Heart left ventricle (tissue), 13 donors: ENCODE measurements around the gene PAPOLA.

Experiments
- CTCF ChIP-seq, 12 donors: fragments of 200-600 bp; sonication (generic) in 4 of 12; IDR thresholded peaks; one replicate each; pipeline versions ENCODE4 v1.5.0 to v1.8.0; 2018 to 2022; ENCODE audit warnings: antibody characterized with exemption in 12 of 12, mild to moderate bottlenecking in 5 of 12
- POLR2A ChIP-seq, 2 donors: fragments of 450-650 bp; IDR thresholded peaks; one replicate each; pipeline ENCODE4 v1.6.1; 2017; ENCODE audit warnings: antibody characterized with exemption in 2 of 2, mild to moderate bottlenecking in 2 of 2, moderate library complexity in 2 of 2
- donor health status: ischemic (EF 13 %, LVEDD 7.1; RV severe dilation, severe dysfunction).
- donor health status: DM: no; HTN: yes; CAD: no.
- donor health status: DM: no; HTN: no; CAD: no.
- donor health status: ischemic (EF 25% LVEDD 6.9; RV normal size, moderate dysfunction).
- donor health status: ischemic (EF 25% LVEDD 5.7; RV mildly dilated, moderate dysfunction).
- donor health status: ischemic (EF 35%, LVEDD 5.7; RV mildly dilated, moderate dysfunction).
- donor health status: nonischemic (EF 11% LVEDD 7.7; RV severe dilation, severe dysfunction).
- donor health status: DM: yes; HTN: yes; CAD: no.
- donor health status: PGD.
- donor health status: ischemic (EF 29% LVEDD 5.4; RV normal size, mild dysfunction).
- donor health status: nonischemic (EF 23%, LVEDD 6.1; RV moderate dilation, normal function).

- no peak for TF ChIP-seq POLR2A (IDR thresholded peaks at IDR 0.05)
- TF ChIP-seq CTCF (IDR thresholded peaks at IDR 0.05), result no peak
These were observed 80.3 kb downstream of the PAPOLA start for GRCh38 chr14:96582411-96582961.
